ENCODE measurements around the gene MYO16.

The MYO16 gene

GRCh38 chr13:109154546-109154945, 525.1 kb downstream of the MYO16 start:
- Histone ChIP-seq H3K4me3 (ENCODE audit: low read length in 2 of 2) (no peak overlapping the region), H3K27me3 (ENCODE audit: control insufficient read depth in 2 of 2, insufficient read depth in 2 of 2, low read length in 2 of 2) (no peaks in the 10 kb centered on the region), H3K4me1 (ENCODE audit: control insufficient read depth in 2 of 2, insufficient read depth in 2 of 2, low read length in 2 of 2) (no peaks in the 10 kb centered on the region), H3K27ac (ENCODE audit: low read depth in 2 of 2, low read length in 2 of 2) (no peak overlapping the region), H3K9ac (ENCODE audit: low read depth in 1 of 2, low read length in 2 of 2) (no peak overlapping the region), H3K9me3 (ENCODE audit: control insufficient read depth in 2 of 2, low read length in 2 of 2) (no peaks in the 10 kb centered on the region), H3K36me3 (ENCODE audit: control insufficient read depth in 2 of 2, insufficient read depth in 2 of 2, low read length in 2 of 2) (no peaks in the 10 kb centered on the region)

GRCh38 chr13:109154966-109155761, 525.8 kb downstream of the MYO16 start:
- Histone ChIP-seq H3K36me3 (ENCODE audit: control insufficient read depth in 2 of 2, insufficient read depth in 2 of 2, low read length in 2 of 2) (no peaks in the 10 kb centered on the region), H3K27me3 (ENCODE audit: control insufficient read depth in 2 of 2, insufficient read depth in 2 of 2, low read length in 2 of 2) (no peaks in the 10 kb centered on the region), H3K4me3 (ENCODE audit: low read length in 2 of 2) (no peak overlapping the region), H3K9me3 (ENCODE audit: control insufficient read depth in 2 of 2, low read length in 2 of 2) (no peaks in the 10 kb centered on the region), H3K27ac (ENCODE audit: low read depth in 2 of 2, low read length in 2 of 2) (no peak overlapping the region), H3K4me1 (ENCODE audit: control insufficient read depth in 2 of 2, insufficient read depth in 2 of 2, low read length in 2 of 2) (no peaks in the 10 kb centered on the region), H3K9ac (ENCODE audit: low read depth in 1 of 2, low read length in 2 of 2) (no peak overlapping the region)

GRCh38 chr13:109156181-109156935, 526.9 kb downstream of the MYO16 start:
- Histone ChIP-seq H3K27me3 (ENCODE audit: control insufficient read depth in 2 of 2, insufficient read depth in 2 of 2, low read length in 2 of 2) (no peaks in the 10 kb centered on the region), H3K9me3 (ENCODE audit: control insufficient read depth in 2 of 2, low read length in 2 of 2) (no peaks in the 10 kb centered on the region), H3K4me1 (ENCODE audit: control insufficient read depth in 2 of 2, insufficient read depth in 2 of 2, low read length in 2 of 2) (no peaks in the 10 kb centered on the region), H3K36me3 (ENCODE audit: control insufficient read depth in 2 of 2, insufficient read depth in 2 of 2, low read length in 2 of 2) (no peaks in the 10 kb centered on the region), H3K9ac (ENCODE audit: low read depth in 1 of 2, low read length in 2 of 2) (no peak overlapping the region), H3K4me3 (ENCODE audit: low read length in 2 of 2) (no peak overlapping the region), H3K27ac (ENCODE audit: low read depth in 2 of 2, low read length in 2 of 2) (no peak overlapping the region)

DNA sequence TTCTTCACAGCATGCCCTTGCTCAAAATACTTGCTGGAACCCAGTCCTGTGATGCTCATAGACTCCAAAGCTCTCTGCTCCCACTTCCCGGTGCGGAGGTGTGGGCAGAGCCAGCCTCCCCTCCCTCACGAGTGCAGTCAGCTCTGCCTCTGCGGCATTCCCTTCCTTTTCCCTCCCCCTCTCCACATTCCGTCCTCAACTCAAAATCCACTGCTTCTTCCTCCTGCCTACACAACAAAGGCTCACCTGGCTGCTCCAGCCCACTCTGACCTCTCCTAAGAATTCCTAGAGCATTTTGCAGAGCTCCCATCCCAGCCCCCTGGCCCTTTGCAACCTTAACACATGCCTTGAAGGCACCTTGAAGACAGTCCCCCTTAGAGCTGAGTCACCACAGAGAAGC, 527.9 kb downstream of the MYO16 start:
- Histone ChIP-seq H3K4me1 (ENCODE audit: control insufficient read depth in 2 of 2, insufficient read depth in 2 of 2, low read length in 2 of 2) (no peaks in the 10 kb centered on the region), H3K36me3 (ENCODE audit: control insufficient read depth in 2 of 2, insufficient read depth in 2 of 2, low read length in 2 of 2) (no peaks in the 10 kb centered on the region), H3K27ac (ENCODE audit: low read depth in 2 of 2, low read length in 2 of 2) (no peak overlapping the region), H3K4me3 (ENCODE audit: low read length in 2 of 2) (no peak overlapping the region), H3K27me3 (ENCODE audit: control insufficient read depth in 2 of 2, insufficient read depth in 2 of 2, low read length in 2 of 2) (no peaks in the 10 kb centered on the region), H3K9ac (ENCODE audit: low read depth in 1 of 2, low read length in 2 of 2) (no peak overlapping the region), H3K9me3 (ENCODE audit: control insufficient read depth in 2 of 2, low read length in 2 of 2) (no peaks in the 10 kb centered on the region)

DNA sequence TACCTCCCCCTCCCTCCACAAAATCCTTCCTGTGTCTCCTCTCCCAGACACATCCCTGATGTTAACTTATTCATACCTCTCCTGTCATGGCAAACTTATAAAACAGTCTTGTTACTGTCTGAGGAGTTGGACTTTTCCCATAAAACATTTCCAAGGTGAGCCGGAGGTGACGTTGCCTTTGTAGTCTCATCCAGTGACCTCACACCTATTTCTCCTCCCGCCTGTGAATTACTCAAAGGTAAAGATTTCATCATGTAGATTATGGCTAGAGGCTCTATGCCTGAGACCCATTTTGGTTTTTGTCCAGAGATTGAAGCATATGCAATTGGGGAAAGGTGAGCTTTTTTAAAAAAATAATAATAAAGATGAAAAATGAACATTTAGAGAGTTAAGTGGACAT, 529.0 kb downstream of the MYO16 start:
- Histone ChIP-seq H3K36me3 (ENCODE audit: control insufficient read depth in 2 of 2, insufficient read depth in 2 of 2, low read length in 2 of 2) (no peaks in the 10 kb centered on the region), H3K4me3 (ENCODE audit: low read length in 2 of 2) (no peak overlapping the region), H3K4me1 (ENCODE audit: control insufficient read depth in 2 of 2, insufficient read depth in 2 of 2, low read length in 2 of 2) (no peaks in the 10 kb centered on the region), H3K9me3 (ENCODE audit: control insufficient read depth in 2 of 2, low read length in 2 of 2) (no peaks in the 10 kb centered on the region), H3K9ac (ENCODE audit: low read depth in 1 of 2, low read length in 2 of 2) (no peak overlapping the region), H3K27me3 (ENCODE audit: control insufficient read depth in 2 of 2, insufficient read depth in 2 of 2, low read length in 2 of 2) (no peaks in the 10 kb centered on the region), H3K27ac (ENCODE audit: low read depth in 2 of 2, low read length in 2 of 2) (no peak overlapping the region)

- Histone ChIP-seq H3K4me1 (ENCODE audit: control insufficient read depth in 2 of 2, insufficient read depth in 2 of 2, low read length in 2 of 2) (no peaks in the 10 kb centered on the region), H3K9me3 (ENCODE audit: control insufficient read depth in 2 of 2, low read length in 2 of 2) (no peaks in the 10 kb centered on the region), H3K36me3 (ENCODE audit: control insufficient read depth in 2 of 2, insufficient read depth in 2 of 2, low read length in 2 of 2) (no peaks in the 10 kb centered on the region), H3K4me3 (ENCODE audit: low read length in 2 of 2) (no peak overlapping the region), H3K9ac (ENCODE audit: low read depth in 1 of 2, low read length in 2 of 2) (no peak overlapping the region), H3K27me3 (ENCODE audit: control insufficient read depth in 2 of 2, insufficient read depth in 2 of 2, low read length in 2 of 2) (no peaks in the 10 kb centered on the region), H3K27ac (ENCODE audit: low read depth in 2 of 2, low read length in 2 of 2) (no peak overlapping the region)
Measured at GRCh38 chr13:109159650-109160309, 530.4 kb downstream of the MYO16 start.

DNA sequence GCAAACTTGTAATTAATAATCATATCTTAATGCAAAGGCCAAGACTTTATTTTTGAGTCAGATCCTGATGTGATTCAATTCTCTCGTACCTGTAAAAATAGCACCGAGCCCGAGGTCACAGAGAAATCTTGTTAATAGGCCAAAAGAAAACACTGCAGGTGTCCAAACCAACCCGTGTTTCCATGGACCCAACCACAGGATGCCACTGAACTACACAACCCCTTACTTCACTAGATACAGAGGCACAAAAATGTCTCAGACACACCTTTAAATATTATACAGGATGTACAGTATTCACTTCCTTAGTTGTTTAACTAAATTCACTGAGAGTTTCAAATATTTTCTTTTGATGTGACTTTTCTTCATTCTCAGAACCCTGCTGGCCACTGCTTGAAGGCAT, 530.9 kb downstream of the MYO16 start:
- no peaks in the 10 kb centered on the region for H3K9me3 ChIP-seq (ENCODE audit: control insufficient read depth in 2 of 2, low read length in 2 of 2)
- H3K27ac ChIP-seq (ENCODE audit: low read depth in 2 of 2, low read length in 2 of 2): no peak overlapping the region
- no peak overlapping the region for H3K9ac ChIP-seq (ENCODE audit: low read depth in 1 of 2, low read length in 2 of 2)
- H3K4me1 ChIP-seq (ENCODE audit: control insufficient read depth in 2 of 2, insufficient read depth in 2 of 2, low read length in 2 of 2): no peaks in the 10 kb centered on the region
- H3K27me3 ChIP-seq (ENCODE audit: control insufficient read depth in 2 of 2, insufficient read depth in 2 of 2, low read length in 2 of 2): no peaks in the 10 kb centered on the region
- no peak overlapping the region for H3K4me3 ChIP-seq (ENCODE audit: low read length in 2 of 2)
- H3K36me3 ChIP-seq (ENCODE audit: control insufficient read depth in 2 of 2, insufficient read depth in 2 of 2, low read length in 2 of 2): no peaks in the 10 kb centered on the region

GRCh38 chr13:109160887-109161669, 531.7 kb downstream of the MYO16 start:
- peaks cover 0 to 1% of the 10 kb centered on the region in 2 donors for H3K27me3 ChIP-seq (ENCODE audit: control insufficient read depth in 2 of 2, insufficient read depth in 2 of 2, low read length in 2 of 2)
- H3K4me1 ChIP-seq (ENCODE audit: control insufficient read depth in 2 of 2, insufficient read depth in 2 of 2, low read length in 2 of 2): no peaks in the 10 kb centered on the region
- H3K4me3 ChIP-seq (ENCODE audit: low read length in 2 of 2): no peak overlapping the region
- no peaks in the 10 kb centered on the region for H3K36me3 ChIP-seq (ENCODE audit: control insufficient read depth in 2 of 2, insufficient read depth in 2 of 2, low read length in 2 of 2)
- no peak overlapping the region for H3K9ac ChIP-seq (ENCODE audit: low read depth in 1 of 2, low read length in 2 of 2)
- no peaks in the 10 kb centered on the region for H3K9me3 ChIP-seq (ENCODE audit: control insufficient read depth in 2 of 2, low read length in 2 of 2)
- no peak overlapping the region for H3K27ac ChIP-seq (ENCODE audit: low read depth in 2 of 2, low read length in 2 of 2)

DNA sequence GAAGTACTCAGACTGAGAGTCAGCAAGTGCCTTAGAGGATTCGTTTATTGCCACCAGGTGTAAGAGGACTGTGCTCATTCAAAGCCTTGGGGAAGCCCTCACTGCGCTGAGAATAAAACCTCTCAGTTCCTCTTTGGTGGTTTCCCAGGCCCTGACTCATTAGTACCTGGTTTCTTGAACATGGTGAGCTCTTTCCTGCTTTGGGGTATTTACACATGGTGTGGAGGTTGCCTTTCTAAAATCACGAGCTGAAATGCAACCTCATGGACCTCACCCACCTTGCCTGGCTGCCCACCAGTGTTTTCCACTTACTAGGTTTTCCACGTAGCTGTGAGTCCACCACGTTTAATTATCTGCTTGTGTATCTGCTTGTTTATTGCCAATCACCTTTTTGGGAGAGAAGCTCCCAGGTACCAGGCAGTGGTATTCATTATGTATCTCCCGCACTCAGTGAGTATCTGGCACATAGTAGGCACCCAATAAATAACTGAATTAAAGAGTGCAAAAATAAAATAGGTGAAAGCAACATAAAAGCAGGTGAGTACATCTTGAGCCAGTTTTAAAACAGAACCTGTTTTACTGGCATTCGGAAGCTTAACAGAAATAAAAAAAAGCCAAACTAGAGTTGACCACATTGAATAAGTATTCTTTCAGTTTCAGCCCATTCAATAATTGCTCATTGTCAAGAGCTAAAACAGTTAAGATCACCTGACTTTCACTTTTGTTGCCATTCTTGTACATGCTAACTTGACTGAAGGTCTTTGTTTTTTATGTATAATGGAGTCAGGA, 533.0 kb downstream of the MYO16 start:
- no peak overlapping the region for H3K27ac ChIP-seq (ENCODE audit: low read depth in 2 of 2, low read length in 2 of 2)

More for the DNA sequence above, 533.0 kb downstream of the MYO16 start:
- Histone ChIP-seq H3K27me3 (ENCODE audit: control insufficient read depth in 2 of 2, insufficient read depth in 2 of 2, low read length in 2 of 2) (peaks cover 0 to 1% of the 10 kb centered on the region in 2 donors), H3K4me1 (ENCODE audit: control insufficient read depth in 2 of 2, insufficient read depth in 2 of 2, low read length in 2 of 2) (no peaks in the 10 kb centered on the region), H3K9ac (ENCODE audit: low read depth in 1 of 2, low read length in 2 of 2) (no peak overlapping the region), H3K36me3 (ENCODE audit: control insufficient read depth in 2 of 2, insufficient read depth in 2 of 2, low read length in 2 of 2) (no peaks in the 10 kb centered on the region), H3K4me3 (ENCODE audit: low read length in 2 of 2) (no peak overlapping the region), H3K9me3 (ENCODE audit: control insufficient read depth in 2 of 2, low read length in 2 of 2) (no peaks in the 10 kb centered on the region)

Data from mucosa of rectum (tissue), 2 donors.